Right renal pelvis (tissue), 4 donors: ENCODE results near the gene RPL22. TPM values are rescaled to one million over a fixed set of nuclear protein-coding genes. Genes with fewer than 3 reads are reported as not detected.

Experiments
- DNase-seq, 4 donors: peaks; one replicate each; pipeline ENCODE4 v3.0.0-alpha.2; 2013; ENCODE audit warnings: low read depth in 4 of 4, low spot score in 3 of 4, missing footprints in 1 of 4
- polyA plus RNA-seq, 4 donors: library from polyadenylated mRNA; unstranded; fragments of 120-200 nt; gene quantifications; one replicate each; pipeline ENCODE4 v1.2.1, GENCODE V29; 2013; ENCODE audit not compliant: insufficient read length in 4 of 4

Gene RPL22
- polyA plus RNA-seq, 4 donors = 534 to 695 (median 662) TPM

DNA sequence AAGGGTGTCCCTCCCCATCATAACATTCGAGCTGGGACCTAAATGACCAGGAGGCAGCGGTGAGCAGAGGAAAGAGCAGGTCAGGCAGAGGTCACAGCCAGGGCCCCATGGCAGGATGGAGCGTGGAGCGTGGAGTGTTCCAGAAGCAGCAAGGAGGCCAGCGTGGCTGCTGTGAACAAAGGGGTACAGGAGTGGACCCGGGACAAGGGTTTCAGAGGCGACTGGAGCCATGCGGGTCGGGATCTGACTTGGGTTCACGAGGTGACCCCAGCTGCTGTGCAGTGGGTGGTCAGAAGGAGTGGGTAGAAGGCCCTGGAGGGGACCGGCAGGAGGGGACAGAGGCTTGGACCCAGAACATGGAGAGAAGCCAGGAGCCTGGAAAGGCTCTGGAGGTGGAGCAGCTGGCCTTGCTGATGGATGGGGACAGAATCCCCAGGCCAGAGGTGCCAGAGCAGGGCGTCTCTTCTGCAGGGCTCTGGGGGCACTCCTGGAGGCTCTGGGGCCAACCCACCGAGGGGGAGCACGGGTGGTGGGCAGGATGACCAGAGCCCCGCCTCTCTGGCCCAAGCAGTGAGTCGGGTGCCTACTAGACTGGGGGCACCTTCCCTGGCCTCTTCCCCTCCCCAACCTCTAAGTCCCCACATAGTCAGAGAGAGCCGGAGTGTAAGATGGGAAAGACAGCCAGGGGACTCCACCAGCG lies 21.6 kb downstream of the RPL22 start:
- no peak for DNase-seq

DNA sequence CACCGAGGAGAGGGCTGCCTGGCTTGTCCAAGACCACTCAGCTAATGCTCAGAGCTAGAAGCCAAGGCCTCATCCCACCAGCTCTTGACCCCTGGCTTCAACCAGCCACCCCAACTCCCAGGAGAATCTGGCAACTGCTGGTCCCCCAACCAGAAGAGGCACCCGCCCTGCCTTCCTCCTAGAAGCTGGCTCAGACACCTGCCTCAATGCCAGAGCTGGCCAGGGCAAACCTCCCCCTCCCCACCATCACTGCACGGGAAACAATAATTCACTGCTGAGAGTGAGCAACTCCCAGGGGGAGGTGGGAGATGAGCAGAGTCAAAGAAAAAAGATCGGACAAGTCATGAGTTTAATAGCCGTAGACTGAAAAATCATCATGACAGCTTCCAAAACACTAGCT lies 22.6 kb downstream of the RPL22 start:
- DNase-seq = no peak

DNA sequence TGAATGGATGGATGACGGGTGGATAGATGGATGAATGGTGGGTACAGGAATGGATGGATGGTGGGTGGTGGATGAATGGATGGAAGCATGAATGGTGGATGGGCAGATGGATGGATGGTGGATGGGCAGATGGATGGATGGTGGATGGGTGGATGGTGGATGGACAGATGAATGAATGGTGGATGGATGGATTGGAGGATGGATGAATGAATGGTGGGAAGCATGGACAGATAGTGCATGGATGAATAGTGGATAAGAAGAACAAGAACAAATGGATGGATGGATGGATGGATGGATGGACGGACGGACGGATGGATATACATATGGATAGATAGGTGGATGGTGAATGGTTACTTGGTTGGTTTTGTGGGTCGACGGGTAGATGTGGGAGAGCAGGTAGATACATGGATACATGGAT lies 24.0 kb downstream of the RPL22 start:
- no peak for DNase-seq

DNA sequence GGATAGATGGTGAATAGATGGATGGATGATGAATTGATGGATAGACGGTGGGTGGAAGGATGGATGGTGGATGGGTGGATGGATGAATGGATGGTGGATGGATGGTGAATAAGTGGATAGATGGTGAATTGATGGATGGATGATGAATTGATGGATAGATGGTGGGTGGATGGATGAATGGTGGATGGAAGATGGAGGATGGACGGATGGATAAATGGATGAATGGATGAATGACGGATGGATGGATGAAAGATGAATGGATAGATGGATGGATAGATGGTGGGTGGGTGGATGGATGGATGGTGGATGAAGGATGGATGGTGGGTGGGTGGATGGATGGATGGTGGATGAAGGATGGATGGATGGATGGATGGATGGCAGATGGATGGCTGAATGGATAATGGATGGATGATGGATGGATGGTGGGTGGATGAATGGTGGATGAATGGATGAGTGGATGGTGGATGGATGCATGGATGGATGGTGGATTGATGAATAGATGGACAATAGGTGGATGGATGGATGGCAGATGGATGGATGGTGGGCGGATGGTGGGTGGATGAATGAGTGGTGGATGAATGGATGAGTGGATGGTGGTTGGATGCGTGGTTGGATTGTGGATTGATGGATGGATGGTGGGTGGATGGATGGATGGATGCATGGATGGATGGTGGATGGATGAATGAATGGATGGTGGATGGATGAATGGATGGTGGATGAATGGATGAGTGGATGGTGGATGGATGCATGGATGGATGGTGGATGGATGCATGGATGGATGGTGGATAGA lies 24.6 kb downstream of the RPL22 start:
- DNase-seq = no peak

DNA sequence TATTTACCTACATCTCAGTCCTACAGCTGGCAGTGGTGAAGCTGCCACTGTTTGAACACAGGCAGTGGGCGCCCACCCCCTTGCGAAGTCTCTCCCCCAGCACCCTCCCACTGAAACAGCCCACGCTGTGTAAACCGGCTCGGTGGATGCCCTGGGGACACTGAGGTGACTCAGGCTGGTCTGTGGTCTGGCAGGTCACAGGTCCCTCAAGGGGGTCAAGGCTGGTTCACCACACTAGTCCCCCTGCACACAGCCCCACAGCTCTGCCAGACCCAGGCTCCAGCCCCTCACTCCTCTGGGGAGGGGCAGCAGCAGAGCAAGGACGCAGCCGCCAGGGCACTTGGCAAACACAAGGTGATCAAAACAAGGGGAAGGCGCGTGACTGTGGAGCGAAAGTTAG lies 26.8 kb downstream of the RPL22 start:
- no peak for DNase-seq

DNA sequence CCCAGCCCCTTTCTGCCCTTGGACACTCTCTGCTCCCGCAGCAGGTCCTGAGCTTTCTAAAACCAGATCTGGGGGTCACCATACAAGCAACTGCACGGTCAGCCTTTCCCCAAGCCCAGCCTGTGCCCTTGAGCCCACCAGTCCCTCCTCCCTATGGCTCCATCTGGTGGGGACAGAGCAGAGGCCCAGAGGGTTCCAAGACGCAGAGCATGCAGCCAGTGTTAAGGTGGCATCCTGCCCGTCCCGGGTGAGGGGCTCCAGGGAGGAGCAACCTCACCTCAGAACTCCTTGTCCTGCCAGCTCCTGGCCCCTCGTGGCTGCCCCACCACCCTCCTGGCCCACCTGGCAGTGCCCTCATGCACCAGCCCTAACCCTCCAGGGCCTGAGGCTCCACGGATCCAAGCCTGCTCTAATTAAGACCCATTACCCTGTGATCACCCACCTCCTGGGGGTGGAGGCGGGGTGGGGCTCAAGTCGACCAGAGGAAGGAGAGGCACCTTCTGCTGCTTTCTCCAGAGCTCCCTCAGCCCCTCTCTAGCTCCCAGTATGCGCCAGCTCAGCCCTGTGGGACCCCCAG lies 27.8 kb downstream of the RPL22 start:
- no peak for DNase-seq

DNA sequence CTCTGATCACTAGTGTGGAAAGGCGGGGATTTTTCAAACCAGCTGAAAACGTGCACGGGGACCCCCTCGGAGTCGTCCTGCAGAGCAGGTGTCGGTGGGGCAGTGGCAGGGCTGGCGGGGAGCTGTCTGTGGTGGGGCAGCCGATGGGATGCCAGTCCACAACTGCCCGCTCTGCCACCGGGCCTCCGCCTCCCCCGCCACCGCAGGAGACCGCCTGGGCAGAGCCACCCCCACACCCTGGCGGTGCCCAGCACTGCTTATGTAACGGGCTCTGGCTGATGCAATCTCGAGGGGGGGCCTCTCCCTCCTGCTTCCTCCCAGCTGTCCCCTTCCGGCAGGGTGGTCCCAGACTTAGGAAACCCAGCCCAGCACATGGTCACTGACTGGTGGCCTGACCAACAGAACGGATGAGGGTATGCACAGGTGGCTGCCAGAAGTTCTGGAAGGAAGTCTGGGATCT lies 28.6 kb downstream of the RPL22 start:
- no peak for DNase-seq

DNA sequence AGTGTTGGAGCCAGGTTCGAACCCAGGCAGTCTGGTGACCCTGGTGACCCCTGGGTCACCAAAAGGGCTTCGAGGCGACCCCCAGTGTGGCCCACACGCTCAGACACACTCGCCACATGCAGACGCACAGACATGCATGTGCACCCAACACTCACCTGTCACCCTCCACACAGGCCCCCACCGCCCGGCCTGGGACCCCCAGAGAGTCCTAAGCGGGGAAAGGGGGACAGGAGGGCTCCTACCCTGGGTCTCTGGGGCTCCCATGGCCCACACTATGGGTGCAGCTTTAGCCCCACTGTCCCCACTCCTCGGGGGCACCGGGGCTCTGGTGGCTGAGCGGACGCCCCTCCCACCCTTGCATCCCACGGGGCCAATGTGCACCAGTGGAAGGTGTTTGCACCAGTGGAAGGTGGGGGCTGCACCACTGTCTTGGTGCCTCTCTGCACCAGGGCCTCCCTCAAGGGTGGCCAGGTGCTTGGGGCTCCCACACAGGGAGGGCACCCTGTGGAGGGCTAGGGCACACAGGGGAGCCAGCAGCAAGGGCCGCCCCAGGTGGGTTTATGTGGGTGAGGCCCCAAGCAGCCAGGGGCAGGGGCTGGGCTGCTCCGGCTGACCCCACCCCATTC lies 29.2 kb downstream of the RPL22 start:
- no peak for DNase-seq

DNA sequence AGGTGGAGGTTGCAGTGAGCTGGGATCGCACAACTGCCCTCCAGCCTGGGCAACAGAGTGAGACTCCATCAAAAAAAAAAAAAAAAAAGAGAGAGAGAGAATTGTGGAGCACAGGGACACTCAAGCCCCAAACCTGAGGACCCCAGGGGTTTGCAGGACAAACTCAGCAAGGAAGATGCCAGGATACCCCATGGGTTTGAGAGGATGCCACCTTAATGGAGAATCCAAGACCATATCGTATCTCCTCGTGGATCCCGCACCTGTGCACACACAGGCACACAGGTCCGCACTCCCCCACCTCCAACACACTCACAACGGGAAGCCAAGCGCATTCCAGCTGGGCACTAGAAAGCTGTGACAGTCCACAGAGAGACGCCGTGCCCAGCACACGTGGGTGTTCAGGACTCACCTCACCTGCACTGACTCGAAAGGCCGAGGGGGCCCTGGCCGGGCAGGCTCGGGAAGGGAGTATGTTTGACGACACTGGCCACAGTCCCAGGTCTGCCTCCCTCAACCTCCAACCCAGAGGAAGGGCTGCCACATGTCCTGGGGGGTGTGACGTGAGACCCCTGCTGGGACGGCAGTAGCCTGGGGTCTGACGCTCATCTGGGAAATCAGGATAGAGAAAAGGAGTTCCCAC lies 30.3 kb downstream of the RPL22 start:
- DNase-seq = no peak

DNA sequence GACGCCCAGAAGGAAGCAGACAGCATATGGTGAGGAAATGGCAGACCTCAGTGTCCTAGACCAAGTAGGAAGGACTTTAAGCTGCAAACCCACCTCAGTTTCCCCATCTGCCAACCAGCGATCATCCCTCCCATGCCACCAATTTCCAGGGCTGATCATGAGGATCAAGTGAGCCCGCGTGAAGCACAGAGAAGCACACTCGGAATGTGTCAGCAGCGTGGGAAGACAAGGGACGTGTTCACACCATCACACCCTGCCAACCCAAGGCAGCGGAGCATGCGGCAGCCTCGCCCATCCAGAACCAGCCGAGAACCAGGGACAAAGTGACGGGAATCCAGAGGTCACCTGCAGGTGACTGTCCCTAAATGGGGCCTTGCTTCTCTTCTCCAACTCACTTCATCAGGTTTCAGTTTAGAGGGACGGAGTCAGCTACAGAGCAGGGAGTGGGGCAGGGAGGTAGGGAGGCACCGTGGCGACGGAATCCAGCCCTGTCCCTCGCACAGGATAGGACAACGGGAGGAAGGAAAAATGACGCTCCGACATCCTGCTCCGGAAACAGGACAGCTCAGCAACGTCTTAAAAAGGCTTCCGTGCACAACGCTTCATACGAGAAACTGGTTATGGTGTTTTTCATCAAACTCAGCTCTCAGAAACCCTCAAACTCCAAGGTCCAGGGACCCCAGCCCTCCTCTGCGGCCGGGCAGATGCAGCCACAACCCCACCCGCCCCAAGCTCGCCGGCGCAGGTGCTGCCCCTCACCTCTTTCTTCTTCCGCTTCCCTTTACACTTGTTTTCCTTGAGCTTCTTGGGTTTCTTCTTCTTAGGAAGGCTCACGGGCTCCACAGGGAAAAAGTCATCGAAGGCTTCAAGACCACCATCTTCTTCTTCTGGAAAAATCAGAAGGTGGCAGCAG lies 31.7 kb downstream of the RPL22 start:
- DNase-seq = no peak

DNA sequence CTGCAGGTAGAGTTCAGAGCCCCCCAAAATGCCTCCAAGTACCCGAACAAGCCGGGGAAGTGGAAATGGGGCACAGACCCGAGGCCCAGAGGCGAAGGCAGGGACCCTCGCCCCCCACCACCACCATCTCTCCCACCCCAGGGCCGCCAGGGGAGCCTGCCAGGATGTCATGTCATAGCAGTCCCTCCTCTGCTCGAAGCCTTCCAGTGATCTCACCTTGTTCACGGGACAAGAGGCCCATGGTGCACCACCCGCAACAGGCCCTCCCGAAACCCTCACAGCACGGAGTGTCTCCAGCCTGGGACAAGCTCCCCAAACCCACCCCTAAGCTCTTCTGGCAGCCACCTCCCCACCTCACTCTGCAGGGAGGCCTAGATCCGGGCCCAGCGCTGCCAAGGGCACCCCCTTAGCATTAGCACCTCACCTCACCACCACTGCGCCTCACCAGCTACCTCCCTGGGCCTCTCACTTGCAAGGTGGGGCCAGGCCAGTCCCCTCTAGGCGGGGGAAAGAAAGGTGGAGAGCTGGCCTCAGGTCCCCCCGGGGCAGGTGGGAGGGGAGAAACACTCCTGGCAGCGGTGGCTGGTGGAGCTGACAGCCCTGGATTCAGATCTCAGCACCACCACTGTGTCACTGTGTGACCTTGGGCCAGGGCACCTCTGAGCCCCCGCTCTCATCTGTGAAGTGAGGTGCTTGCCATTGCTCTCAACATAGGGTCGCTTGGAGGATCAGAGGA lies 32.6 kb downstream of the RPL22 start:
- DNase-seq = no peak

DNA sequence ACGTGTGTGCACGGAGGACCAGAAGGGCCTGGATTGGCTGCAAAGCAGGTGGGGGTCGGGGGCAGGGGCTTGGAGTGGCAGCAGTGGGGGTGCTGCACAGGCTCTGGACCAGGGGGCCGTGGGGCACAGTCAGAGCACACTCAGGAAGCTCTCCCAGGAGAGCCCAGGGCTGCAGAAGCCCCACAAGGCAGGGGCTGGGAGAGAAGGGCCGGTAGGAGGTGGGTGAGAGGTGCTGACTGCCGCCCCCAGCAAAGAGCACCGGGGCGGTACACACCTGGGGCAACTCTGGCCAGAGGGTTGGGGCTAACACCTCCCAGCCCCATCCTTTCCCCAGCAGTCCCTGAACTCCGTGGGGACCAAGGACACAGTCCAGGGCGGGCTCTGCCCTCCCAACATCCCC lies 33.2 kb downstream of the RPL22 start:
- no peak for DNase-seq

DNA sequence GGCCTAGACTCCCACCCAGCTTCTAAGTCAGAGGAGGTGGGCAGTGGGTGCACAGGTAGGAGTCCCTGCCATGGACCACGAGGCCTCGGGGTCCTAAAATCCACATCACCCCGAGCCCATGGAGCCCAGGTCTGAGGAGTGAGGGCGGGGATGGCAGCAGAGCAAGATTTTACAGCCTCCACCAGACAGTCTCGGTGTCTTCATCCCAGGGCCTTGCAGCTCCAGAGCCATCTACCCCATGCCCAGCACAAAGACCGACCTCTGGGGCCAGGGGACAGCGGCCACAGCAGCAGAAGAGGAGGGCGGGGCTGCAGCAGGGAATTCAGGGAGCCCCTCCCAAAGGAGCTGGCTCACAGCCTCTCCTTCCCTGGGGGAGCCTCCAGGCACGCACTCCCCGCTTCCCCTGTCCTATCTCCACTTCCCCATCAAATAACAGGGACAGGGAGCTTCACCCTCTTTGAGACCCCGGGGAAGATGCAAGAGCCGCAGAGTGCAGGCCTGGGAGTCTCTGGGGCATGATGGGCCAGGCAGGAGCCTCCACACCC lies 33.9 kb downstream of the RPL22 start:
- no peak for DNase-seq

DNA sequence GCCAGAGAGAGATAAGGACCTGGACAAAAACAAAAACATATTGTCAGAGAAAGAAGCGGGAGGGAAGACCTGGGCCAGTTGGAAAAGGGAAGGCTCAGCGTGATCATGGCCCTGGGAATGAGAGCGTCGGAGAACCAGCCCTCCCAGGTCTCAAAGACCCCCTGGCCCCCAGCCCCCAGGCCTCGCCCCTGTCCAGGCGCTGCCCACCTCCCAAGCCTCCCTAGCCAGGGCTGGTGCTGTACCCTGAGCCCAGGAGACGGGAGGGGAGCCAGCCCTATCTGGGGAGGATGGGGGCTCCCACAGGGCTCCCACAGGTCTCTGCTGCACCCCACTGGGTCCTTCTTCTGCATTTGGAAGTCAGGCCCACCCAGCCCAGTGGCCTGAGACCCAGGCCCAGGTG lies 34.4 kb downstream of the RPL22 start:
- no peak for DNase-seq

DNA sequence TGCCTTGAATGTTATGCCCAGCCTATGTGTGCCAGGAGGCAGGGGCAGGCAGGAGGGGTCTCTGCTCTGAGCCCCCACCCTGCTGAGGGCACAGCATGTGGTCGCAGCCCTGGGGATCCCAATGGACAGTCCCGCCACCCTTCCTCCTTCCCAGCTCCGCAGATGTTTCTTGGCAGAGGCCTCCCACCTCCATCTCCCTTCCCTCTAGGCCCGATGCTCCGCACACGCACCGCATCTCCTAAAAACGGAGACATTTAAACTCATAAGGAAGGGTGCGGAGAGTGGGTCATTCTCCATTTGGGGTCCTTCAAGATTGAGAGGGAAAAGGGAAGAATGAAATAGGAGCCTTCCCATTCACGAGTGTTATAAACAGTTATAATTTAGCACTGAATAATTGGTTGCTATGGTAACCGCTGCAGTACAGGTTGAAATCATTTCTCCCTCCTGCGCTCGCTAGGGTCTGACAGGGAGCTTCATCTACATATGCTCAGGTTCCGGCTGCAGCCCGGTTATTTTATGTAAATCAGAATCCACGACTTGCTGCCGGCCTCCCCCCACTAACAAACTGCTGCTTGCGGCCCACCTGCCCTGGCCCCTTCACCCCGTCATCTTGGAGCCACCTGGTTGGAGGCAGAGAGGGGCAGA lies 35.3 kb downstream of the RPL22 start:
- DNase-seq = no peak

DNA sequence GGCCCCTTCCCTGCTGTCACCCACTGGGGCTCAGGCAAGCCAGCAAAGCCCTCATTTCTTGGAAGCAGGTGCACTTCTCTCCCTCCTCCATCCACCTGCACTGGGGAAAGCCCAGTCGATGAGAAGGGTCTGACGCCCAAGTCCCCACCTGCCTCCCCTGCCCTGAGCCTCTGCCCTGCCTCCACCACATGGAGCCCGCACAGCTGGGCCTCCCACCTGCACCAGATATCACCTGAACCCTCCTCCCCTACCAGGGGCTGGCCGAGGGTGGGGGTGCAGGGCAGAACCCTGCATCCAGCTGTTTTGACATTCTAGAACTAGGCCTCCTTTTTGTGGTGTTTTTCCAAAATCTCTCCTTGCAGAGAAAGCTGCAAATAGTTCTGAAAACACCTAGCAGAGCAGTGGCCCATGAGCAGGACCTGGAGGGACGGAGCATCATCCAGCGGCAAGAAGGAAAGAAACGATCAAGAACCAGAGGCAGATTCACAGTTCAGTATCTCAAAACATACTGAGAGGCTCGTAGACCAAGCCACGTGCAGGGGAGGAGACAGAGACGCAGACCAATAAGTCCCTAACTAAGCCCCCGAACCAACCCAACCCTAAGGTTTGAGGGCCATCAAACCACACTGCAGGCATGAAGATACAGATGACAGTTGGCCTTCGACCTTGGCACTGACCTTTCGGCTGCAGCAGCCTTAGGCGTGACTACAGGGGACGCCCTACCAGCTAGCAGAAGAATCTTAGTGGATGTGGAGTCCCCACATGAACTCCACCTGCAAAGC lies 36.0 kb downstream of the RPL22 start:
- no peak for DNase-seq

DNA sequence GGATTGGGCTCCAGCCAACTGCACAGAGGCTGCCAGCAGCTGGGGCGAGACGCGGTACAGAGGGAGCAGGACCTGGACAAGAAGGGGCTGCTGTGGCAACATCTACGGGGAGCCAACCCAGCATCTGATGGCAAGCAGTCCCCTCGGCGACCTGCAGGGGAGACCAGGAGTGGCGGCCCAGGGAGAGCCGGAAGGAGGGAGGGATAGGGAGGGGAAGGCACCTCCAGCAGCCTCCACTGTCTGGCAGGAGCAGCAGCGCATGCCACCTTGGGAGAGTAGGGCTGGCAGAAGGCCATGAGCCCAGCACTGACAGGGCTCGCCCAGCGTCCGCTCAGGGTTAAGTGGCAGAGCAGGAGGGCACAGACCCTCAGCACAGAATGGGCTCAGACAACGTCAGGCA lies 36.6 kb downstream of the RPL22 start:
- DNase-seq = no peak

DNA sequence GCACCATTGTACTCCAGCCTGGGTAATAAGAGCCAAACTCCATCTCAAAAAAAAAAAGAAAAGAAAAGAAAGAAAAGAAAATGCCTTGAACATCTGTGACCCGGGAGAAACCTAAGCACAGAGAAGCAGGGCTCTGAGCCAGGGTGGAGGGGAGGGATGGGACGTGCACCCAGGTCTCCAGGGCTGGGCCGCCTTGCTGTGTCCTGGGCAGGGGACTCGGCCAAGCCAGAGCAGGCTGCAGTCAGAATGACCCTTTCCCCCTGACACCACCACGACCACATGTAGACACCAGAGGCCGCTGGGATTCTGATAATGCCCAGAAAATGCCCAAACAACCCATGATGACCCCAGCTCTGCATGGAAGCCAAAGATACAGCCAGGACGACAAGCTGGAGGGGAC lies 37.1 kb downstream of the RPL22 start:
- no peak for DNase-seq
